Hematopoietic multipotent progenitor cell treated with erythropoietin and hydrocortisone succinate and interleukin-3 and kit ligand, for 4 days (in vitro differentiated cells): Measurements from ENCODE around the gene CRABP2.

Source experiments
- DNase-seq: peaks from one replicate; pipeline ENCODE4 v3.0.0-alpha.2; 2015

Gene CRABP2

DNA sequence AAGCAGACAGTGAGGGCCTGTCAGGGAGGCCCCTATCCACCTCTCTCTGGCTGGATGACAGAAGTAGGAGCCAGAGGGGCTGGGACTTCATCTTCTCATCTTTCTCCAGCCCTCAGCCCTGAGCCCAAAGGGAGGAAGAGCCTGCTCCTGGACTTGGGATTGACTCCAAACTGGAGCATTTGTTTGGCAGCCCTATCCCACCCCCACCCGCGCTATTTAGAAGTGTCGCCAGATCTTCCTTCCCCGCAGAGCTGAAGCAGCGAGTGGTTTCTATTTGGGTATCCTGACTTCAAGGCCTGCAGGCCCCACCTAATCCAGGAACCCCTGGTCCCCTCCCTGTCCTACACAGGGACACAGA lies 37.8 kb downstream of the CRABP2 start:
- no peak for DNase-seq

DNA sequence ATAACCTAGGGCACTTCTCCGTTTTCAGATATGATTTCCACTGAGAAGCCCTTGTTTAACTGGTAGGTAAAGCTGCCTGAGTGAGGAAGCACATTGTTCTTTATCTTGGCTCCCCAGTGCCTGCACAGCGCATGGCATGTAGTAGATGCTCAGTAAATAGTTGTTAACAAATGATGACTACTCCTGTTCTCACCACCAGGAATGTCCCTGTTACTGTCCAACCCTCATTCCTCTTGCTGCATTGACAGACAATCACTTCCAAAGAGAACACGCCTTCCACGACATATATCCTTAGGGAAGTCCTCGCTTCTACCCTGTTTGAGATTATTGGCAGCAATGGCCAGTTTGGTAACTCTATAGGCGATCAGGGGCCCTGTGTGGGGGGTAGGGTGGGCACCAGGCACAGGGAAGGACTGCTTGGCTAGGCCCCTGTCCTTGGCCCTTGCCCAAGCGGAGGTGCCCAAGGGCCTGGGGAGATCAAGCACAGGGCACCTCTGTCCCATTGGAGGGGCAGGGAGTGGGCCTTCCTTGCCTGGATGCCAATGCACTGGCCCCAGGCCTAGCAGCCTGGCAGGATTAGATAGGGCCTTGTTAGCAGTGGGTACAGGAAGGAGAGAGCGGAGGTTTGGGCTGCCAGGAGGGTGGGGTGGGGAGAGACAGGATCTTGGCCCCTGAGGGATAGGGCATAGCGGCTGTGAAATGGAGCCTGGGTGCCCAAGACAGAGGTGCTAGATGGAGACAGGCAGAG lies 38.3 kb downstream of the CRABP2 start:
- no peak for DNase-seq

DNA sequence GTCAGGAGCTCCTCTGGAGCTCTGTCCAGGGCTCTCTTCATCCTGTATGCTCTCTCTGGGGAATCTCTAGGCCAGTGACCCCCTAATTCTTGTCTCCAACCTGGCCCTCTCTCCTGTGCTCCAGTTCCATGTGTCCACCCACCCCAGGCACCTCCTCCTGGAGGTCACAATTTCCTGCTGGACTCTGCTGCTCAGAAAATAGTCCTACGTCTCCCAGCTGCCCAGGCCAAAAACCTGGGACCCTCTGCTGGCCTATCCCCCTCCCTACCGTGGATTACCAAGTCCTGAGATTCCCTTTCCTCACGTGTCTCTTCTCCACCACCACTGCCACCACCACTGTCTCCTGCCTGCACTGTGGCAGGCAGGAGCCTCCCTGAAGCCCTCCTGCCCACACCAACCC lies 39.8 kb downstream of the CRABP2 start:
- no peak for DNase-seq

DNA sequence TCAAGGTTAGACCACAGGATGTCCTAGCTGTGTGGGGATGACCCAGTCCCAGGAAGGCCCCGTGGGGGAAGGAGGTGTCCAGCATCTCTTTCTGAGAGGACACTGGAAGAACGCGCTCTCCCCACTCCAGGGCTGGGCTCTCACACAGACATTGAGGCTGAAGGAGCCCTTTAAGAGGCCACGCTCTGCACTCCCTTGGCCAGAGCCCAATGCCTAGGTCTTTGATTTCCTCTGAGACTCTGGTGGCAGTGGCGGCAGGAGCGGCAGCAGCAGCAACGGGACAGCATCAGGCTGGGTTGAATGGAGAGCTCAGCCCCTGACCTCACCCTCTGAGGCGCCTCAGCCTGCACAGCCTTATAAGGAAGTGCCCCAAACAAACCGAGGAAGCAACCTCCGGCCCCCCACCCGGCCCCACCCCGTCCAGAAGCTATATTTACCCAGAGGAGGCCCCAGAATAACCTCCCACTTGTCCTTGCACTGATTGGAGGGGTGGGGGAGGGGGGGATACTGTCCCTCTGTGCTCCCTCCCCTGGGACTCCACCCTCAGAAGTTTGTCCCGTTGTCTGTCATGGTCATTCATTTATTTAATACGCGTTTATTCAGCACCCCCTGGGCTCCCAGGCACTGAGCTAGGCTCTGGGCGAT lies 40.5 kb downstream of the CRABP2 start:
- peak; percentile 50 for DNase-seq

DNA sequence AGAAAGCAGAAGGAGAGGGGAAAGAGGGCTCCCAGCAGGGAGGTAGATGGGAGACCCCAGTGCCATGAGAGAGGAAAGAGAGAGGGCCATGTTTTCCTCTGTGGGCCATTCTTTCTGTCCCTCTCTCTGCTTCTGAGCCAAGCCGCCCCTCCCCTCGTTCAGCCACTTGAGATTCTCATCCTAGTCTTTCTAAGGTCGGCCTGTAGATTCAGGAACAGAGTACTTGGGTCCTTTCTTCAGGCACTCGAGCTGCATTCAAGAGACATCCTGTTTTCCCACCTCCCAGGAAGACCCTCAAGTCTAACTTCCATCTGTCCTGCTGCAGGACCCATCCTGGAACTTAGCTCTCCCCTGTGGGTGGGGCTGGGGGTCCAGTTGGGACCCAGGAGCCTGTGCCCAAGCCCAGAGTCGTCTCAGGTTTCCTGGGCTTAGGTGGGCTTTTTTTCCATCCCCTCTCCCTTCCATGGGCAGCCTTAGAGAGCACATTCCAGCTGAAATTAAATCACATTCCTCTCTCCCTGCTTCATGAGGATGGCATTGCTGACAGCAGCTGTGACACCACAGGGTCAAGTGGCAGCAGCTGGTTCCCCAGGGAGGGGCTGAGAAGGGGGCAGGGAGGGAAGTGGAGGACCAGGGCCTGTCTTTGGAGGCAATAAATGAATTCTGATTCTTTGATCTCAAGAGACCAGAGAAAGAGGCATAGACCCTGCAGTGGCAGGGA lies 41.2 kb downstream of the CRABP2 start:
- no peak for DNase-seq

DNA sequence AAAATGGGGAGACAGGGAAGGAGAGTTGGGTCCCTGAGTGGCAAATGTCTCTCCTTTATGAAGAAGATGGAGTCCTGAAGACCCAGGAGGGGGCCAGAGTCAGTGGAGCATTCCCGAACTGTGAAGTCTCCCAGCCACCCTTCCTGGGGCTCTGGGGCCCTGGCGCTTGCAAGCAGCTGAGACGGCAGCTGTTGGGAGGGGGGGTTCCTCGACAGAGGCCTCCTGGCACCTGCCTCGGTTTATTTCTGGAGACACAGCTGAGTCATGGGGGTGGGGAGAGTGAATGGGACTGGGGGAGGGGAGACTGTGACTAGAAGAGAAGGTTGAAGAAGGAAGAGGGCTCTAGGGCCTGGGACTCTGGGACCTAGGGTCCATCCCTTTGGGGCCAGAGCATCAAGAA lies 42.2 kb downstream of the CRABP2 start:
- DNase-seq = no peak

DNA sequence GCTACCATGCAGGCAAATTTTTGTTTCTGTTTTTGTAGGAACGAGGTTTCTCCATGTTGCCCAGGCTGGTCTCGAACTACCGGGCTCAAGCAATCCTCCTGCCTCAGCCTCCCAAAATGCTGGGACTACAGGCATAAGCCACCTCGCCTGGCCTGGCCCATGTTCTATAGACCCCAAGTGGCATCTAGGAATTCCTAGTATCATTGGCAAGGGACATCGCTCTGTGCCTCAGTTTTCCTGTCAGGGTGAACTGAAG lies 42.7 kb downstream of the CRABP2 start:
- DNase-seq = no peak

DNA sequence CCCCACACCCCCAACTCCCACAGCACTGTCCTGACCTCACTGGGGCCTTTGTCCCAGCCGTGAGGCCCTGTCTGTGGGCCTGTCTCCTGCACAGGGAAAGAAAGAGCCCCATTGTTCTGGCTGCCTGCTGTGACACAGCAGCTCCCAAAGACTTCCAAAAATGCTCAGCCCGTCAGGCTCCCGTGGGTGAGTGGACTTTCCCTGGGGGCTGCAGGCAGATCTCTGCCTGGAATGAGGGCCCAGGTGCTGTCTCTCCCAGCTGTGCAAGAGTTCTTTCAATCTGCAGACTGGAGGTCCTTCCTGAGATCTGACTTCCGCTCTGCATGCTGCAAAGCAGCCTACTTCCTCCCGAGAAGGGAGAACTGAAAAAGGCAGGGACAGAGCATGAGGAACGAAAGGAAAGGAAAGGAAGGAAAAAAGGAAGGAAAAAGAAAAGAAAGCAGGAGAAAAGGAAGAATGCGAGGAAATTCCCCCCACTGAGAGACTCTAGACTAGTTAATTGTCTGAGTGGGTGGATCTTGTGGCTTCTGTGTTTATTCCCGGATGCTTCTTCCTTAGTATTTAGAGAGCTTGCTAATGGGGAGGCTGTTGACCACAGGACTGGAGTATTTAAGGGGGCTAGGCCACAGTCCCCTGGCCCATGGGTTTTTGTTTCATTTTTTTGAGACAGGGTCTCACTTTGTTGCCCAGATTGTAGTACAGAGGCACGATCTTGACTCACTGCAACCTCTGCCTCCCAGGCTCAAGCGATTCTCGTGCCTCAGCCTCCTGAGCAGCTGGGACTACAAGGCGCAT lies 43.2 kb downstream of the CRABP2 start:
- DNase-seq = no peak

DNA sequence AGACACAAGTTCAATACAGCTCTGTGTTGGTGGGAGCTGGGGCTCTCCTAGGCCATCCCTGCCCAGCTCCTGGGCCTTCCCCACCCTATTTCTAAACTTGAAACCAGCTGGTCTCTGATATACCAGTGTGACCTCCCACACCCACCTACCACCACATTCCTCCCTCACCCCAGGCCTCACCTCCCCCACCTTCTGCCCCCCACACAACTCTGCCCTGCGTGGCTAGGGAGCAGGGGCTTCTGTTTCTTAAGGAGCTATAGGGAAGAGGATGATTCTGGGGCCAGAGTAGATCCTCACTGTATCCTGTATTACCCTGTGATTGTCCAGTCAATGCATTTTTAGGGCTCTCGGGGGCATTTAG lies 44.7 kb downstream of the CRABP2 start:
- DNase-seq = no peak

DNA sequence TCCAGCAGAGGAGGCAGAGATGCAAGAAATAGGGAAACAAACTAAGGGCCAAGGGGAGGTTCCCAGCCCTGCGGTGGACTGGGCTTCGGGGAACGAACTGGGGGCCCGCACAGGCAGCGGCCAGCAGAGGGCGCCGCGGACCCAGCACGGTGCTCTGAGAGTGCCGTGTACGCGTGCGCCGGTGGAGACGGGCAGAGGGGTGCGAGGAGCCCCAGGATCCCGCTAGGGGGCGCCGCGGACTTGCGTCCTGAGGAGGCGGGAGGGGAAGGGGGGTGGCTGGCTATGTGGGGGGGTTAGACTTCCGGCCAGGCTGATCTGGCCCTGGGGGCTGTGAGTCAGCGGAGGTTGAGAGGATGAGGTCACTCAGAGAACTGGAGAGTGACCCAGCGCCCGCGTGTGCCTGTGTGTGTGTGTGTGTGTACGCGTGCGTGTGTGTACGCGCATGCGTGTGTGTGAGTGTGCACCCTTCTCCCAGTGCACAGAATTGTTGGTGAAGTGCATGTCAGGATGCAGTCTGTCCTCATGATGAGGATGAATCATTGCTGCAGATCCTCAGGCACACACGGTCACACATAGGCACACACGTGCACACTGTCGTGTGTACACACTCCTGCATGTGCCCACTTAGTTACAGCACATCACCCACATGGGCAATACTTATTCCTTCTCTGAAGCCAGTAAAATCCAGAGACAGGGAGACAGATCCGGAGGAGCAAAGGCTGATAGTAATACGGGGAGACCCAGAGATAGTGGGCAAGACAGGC lies 45.2 kb downstream of the CRABP2 start:
- peak; percentile 98 for DNase-seq

DNA sequence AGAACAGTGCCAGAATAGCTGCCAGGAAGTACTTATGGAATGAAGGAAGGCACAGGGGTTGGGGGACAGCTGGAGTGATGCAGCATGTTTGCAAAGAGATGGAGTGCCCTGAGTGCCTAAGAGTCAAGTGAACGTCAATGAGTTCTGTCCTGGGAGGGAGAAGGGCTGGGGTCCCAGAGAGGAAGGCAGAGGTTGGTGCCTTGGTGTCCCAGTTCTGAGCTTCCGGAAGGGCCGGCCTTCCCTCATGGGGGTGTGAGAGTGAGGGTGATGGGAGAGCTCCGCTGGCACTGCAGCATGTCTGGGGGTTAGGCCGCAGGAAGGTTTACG lies 45.8 kb downstream of the CRABP2 start:
- DNase-seq = no peak

DNA sequence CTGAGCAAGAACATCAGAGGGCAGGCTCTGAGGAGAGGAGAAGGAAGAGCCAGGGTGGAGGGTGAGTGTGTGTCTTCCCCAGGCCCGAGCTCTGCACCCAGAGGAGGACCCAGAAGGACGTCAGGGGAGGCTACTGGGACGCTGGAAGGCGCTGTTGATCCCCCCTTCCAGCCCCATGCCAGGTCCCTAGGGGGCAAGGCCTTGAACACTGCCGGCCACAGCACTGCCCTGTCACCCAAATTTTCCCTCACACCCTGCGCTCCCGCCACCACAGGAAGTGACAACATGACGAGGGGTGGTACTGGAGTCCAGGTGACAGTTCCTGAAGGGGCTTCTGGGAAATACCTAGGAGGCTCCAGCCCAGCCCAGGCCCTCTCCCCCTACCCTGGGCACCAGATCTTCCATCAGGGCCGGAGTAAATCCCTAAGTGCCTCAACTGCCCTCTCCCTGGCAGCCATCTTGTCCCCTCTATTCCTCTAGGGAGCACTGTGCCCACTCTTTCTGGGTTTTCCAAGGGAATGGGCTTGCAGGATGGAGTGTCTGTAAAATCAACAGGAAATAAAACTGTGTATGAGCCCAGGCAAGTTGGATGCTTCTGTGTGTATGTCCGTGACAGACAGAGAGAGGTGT lies 46.3 kb downstream of the CRABP2 start:
- no peak for DNase-seq

DNA sequence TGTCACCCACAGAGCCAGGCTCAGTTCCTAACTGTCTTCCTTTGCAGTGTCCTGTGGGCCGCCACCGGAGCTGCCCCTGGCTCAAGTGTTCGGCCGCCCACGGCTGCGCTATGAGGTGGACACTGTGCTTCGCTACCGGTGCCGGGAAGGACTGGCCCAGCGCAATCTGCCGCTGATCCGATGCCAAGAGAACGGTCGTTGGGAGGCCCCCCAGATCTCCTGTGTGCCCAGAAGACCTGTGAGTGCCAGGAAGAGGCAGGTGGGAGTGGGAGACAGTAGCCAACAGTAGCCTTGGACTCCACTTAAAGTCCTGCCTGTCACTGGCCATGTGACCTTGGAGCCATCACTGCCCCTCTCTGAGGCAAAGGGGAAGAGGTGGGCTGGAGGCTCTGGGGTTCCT lies 46.9 kb downstream of the CRABP2 start:
- no peak for DNase-seq

DNA sequence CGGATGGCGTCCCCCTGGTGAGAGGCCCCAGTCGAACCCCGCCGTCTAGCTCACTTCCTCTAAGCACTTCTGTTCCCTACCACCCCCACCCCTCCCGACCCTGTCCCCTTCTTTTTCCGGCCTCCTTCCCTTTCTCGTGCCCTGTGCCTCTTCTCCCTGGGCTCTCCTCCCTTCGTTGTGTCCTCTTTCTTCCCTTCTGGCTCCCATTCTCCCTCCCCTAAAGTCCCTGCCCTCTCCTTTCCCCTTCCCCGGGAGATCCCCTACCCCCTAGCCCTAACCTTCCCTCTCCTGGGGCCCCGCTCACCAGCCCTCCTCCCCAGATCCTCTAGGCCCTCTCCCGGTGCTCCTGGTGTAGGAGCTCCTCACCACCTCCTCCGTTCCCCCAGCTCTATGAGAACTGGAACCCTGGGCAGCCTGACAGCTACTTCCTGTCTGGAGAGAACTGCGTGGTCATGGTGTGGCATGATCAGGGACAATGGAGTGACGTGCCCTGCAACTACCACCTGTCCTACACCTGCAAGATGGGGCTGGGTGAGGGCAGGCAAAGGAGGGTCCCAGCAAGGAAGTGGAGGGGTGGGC lies 47.6 kb downstream of the CRABP2 start:
- peak; percentile 52 for DNase-seq

DNA sequence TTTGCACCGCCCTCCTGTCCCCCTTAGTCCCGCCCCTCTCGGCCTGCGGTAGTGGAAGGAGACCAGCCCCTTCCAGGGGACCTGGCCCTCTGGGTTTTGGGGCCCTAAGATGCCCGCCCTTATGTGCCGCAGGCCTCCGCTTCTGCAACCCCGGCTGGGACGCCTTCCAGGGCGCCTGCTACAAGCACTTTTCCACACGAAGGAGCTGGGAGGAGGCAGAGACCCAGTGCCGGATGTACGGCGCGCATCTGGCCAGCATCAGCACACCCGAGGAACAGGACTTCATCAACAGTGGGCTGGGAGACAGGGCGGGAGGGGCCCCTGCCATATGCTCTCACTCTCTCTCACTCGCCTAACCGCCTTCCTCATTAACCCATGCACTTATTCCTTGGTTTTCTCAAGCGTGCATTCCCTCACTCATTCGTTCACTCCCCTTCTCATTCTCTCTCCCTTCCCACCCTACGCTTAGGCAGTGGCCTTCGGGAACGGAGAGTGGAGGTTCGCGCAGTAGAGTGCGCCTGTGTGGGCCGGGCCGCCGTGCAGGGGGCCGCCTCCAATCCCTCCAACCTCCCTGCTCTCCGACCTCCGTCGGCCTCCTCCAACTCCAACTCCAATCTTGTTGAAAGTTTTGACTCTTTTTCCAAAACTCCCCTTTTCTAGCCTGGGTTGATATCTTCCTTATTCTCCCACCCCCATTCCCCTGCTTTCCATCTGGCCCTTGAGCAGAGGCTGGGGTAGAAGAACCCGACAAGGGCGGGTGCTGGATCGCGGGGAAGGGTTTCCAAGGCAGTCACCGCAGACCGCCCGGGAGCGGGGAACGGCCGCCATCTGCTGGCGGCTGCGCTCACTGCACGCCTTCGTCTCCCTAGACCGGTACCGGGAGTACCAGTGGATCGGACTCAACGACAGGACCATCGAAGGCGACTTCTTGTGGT lies 48.3 kb downstream of the CRABP2 start:
- peak; percentile 74 for DNase-seq

DNA sequence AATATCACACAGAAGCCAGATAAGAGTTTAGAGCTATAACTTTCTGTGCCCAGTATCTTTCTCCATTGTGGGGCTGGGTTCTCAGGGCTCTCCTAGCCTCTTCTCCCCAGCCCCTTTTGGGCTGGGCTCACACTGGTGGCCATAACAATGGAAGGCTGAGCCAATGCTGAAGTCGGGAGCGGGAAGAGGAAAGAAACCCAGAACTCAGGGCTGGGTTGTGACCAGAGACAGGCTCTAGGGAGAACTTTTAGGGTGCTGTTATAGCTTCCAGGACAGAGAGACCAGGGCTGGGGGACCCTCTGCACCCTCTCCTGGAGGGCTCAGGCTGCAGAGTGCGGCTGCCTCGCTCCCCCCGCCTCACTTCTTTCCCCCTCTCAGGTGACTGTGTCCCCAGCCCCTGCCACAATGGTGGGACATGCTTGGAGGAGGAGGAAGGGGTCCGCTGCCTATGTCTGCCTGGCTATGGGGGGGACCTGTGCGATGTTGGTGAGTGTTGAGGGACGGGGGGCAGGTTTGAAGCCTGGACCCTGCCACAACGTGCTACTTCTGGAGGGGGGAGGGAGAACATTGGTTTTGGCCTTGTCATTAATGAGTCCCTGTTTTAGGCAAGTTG lies 49.4 kb downstream of the CRABP2 start:
- no peak for DNase-seq

DNA sequence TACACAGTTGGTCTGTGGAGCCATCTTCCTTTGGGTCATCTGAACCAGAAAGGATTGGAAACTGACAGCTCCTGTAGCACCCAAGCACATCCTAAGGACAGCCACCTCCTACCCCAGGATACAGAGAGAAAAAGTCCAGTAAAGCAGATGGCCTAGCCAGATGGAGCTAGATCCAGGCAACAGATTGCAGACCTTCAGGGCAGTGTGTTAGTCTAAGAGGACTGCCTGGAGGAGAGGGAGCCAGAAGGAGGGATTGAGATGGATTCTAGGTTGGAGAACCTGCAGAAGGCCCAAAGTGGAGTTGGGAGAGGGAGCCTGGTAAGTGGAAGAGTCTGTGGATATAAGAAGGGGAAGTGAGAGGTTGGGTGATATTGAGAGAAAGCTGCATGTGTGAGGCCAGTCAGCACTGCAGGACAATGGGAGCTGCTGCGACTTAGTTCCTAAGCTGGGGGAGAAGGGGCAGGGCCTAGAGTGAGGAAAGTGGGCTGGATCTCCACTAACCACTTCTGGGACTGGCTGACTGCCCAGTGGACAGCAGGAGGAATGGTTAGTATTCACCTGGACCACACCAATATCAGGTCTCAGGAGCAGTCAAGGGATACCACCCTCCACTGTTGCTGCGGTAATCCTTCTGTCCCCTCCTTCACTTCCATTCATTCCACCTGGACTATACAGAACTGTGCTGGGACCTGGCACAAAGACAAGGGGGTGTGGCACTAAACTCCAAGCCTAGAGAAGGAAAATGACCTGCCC lies 50.1 kb downstream of the CRABP2 start:
- no peak for DNase-seq

DNA sequence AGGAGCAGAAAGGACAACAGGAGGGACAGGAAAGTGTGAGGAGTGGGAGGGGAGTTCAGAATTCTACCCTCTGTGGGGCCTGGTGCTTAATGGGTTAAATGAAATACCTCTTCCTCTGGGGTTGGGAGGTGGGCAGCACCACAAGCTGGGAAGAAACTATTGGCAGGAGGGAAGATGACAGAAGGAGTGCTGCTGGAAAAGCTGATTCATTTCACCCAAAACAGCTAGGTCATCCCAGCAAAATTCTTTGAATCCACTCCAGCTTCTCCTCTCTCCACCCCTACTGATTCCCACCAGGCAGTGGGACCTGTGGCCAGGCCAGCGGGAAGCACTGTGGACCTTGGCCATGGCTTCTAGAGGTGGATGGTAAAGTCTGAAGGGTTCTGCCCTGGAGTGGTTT lies 50.7 kb downstream of the CRABP2 start:
- no peak for DNase-seq

DNA sequence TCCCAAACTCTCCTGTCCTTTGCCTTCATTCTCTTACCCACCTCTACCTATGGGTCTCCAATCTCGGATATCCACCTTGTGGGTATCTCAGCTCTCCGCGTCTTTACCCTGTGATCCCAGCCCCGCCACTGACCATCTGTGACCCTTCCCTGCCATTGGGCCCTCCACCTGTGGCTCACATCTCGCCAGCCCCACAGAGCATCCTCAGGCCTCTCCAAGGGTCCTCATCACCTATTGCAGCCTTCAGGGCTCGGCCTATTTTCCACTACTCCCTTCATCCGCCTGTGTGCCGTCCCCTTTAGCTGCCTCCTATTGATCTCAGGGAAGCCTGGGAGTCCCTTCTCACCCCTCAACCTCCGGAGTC lies 52.4 kb downstream of the CRABP2 start:
- no peak for DNase-seq
